ENCODE measurements around the gene ADIRF.

GRCh38 chr10:86960863-86961434, 7.3 kb upstream of the ADIRF start:
- no peak for TF ChIP-seq CTCF (IDR thresholded peaks at IDR 0.05)
- TF ChIP-seq NFYB (CRISPR knock-in tag; conservative IDR thresholded peaks at IDR 0.05; ENCODE audit: low read depth): no peak
- no peak for TF ChIP-seq ZNF121 (CRISPR knock-in tag; IDR thresholded peaks at IDR 0.05)
- TF ChIP-seq NR1H2 (CRISPR knock-in tag; IDR thresholded peaks at IDR 0.05): no peak
- no peak for TF ChIP-seq MLX (CRISPR knock-in tag; IDR thresholded peaks at IDR 0.05)
- no peak for TF ChIP-seq NR2C2 (CRISPR knock-in tag; IDR thresholded peaks at IDR 0.05)
- no peak for TF ChIP-seq NFATC4 (CRISPR knock-in tag; IDR thresholded peaks at IDR 0.05)
- TF ChIP-seq CREB1 (CRISPR knock-in tag; IDR thresholded peaks at IDR 0.05): no peak
- TF ChIP-seq IRF2 (CRISPR knock-in tag; IDR thresholded peaks at IDR 0.05; ENCODE audit: borderline replicate concordance, low read depth): no peak
- TF ChIP-seq STAT6 (CRISPR knock-in tag; conservative IDR thresholded peaks at IDR 0.05; ENCODE audit: low read depth): no peak

Data from WTC11 (cell line).